Urinary bladder (tissue), 4 donors: Measurements from ENCODE around the gene NPM1. TPM values are rescaled to one million over a fixed set of nuclear protein-coding genes. Genes with fewer than 3 reads are reported as not detected.
"Not testable (repeated sequence)": the region's sequence is repeated elsewhere in the genome, so short reads cannot be mapped to it uniquely, and the experiment has no call there.

Source experiments
- DNase-seq: peaks from one replicate; pipeline ENCODE4 v3.0.0-alpha.2; 2015; ENCODE audit errors: extremely low spot score
- H3K27ac ChIP-seq: one replicate; pipeline ENCODE4 v1.5.1; 2013; ENCODE audit warnings: low read depth, mild to moderate bottlenecking, moderate library complexity
- H3K36me3 ChIP-seq: one replicate; pipeline ENCODE4 v1.6.1; 2013; ENCODE audit warnings: mild to moderate bottlenecking, moderate library complexity; ENCODE audit not compliant: insufficient read depth
- H3K4me1 ChIP-seq: one replicate; pipeline ENCODE4 v1.6.1; 2013; ENCODE audit warnings: mild to moderate bottlenecking, moderate library complexity; ENCODE audit not compliant: insufficient read depth
- H3K4me3 ChIP-seq: one replicate; pipeline ENCODE4 v1.5.1; 2013; ENCODE audit warnings: low read depth, low read length
- WGBS: extraction: QIAGEN DNeasy Blood & Tissue Kit; methylation state at CpG from one replicate; pipeline ENCODE4 v1.1.7; 2013; 5-methylcytosine and 5-hydroxymethylcytosine counted together
- polyA plus RNA-seq: library from polyadenylated mRNA; stranded (reverse); fragments of 200-250 nt; gene quantifications from one replicate; pipeline ENCODE4 v1.2.3, GENCODE V29; 2013
- total RNA-seq: library from RNA; depleted of rRNA; stranded (reverse); fragments of >200 nt; gene quantifications from one replicate; pipeline ENCODE4 v1.2.3, GENCODE V29; 2014
- donor health status: healthy with polysubstance abuse.
- donor health status: healthy.

Gene NPM1
- total and polyA plus RNA-seq, 2 donors = 1,536 to 1,626 TPM

DNA sequence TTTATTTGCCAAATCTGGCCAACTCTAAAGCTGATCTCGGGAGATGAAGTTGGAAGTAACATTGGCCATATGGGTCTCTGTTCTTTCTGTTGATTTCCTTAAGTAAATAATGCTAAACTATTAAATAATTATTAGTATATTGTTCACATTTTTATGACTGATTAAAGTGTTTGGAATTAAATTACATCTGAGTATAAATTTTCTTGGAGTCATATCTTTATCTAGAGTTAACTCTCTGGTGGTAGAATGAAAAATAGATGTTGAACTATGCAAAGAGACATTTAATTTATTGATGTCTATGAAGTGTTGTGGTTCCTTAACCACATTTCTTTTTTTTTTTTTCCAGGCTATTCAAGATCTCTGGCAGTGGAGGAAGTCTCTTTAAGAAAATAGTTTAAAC lies 22.5 kb downstream of the NPM1 start:
- 26% methylated on average over 1 of the region's 1 CpG for WGBS
- Histone ChIP-seq H3K27ac (no peak overlapping the region), H3K4me3 (no peak overlapping the region), H3K4me1 (no peaks in the 10 kb centered on the region), H3K36me3 (peaks cover 3% of the 10 kb centered on the region)
- DNase-seq = no peak

DNA sequence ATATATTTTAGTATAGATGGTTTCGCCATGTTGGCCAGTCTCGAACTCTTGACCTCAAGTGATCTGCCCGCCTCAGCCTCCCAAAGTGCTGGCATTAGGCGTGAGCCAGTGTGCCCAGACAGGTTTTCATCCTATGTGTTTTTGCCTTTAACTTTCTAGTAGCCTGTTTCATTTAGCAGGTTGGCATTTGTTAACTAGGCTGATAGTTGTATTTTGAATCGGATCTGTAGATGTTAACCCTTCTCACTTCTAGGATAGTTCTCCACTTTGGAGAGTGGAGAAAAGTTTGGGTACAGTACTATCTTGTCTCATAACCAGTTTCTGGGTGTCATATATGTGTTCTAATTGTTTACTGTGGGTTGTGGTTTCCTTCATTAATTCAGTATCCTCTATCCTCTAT lies 24.5 kb downstream of the NPM1 start:
- 92% methylated on average over 5 of the region's 5 CpGs for WGBS
- Histone ChIP-seq H3K27ac (no peak overlapping the region), H3K36me3 (peaks cover 3% of the 10 kb centered on the region), H3K4me3 (no peak overlapping the region), H3K4me1 (no peaks in the 10 kb centered on the region)
- no peak for DNase-seq

DNA sequence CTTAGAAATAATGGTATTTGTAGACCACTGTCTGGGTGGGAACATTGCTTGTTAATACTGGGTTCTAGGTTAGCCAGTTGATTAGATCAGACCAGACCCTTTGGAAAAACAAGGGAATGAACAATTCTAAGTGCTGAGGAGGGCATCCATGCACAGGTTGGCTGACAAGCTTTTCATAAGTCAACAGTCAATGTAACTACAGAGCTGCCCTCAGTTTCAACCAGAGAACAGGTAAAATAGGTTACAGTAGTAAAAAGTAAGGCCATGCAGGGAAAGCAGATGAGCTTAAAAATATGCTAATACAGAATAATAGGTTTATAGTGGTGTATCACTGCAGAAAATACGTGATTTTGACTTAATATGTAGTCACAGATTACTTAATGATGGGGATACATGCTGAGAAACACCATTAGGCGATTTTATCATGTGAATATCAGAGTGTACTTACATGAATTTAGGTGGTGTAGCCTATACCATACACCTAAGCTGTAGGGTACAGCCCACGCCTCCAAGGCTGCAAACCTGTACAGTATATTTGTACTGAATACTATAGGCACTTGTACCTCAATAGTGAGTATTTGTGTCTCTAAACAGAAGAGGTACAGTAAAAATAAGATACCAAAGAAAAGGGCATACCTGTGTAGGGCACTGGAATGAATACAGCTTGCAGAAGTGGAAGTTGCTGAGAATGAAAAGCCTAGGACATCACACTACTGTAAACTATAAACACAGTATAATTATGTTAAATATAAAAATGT lies 25.7 kb downstream of the NPM1 start:
- Histone ChIP-seq H3K36me3 (peaks cover 3% of the 10 kb centered on the region), H3K4me1 (no peaks in the 10 kb centered on the region), H3K4me3 (no peak overlapping the region), H3K27ac (no peak overlapping the region)
- 95% methylated on average over 3 of the region's 3 CpGs for WGBS
- DNase-seq = no peak

DNA sequence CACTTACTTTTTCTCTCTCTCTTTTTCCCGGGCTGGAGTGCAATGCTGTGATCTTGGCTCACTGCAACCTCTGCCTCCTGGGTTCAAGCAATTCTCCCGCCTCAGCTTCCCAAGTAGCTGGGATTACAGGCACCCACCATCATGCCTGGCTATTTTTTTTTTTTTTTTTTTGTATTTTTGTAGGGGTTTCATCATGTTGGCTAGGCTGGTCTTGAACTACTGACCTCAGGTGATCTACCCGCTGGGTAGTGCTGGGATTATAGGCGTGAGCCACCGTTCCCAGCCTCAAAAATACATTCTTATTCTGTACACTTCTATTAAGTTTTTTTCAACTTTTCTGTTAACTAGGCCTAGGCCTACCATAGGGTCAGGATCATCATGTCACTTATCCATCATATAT lies 26.3 kb downstream of the NPM1 start:
- not testable (repeated sequence) for DNase-seq, H3K27ac ChIP-seq, H3K36me3 ChIP-seq, H3K4me3 ChIP-seq, H3K4me1 ChIP-seq
- WGBS = 91% methylated on average over 5 of the region's 5 CpGs

DNA sequence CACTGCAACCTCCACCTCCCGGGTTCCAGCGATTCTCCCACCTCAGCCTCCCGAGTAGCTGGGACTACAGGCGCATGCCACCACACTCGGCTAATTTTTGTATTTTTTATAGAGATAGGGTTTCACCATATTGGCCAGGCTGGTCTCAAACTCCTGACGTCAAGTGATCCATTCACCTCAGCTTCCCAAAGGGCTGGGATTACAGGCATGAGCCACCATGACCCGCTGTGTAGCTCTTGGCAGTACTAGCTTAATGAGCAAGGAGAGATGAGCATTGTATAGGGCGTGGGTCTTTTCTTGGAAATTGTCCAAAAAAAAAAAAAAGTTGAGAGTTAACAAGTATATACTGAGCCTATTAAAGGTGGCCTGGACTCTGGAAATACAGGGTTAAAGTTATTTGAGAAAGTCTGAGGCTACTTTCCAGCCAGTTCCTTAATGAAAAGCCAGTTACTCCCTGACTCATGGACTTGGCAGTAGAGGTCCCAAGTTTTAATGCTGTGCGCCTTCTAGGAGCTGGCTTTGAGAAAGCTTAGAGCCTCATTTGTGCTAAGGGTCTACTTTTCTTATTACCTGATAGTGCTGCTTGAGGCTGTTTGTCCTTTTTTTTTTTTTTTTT lies 27.6 kb downstream of the NPM1 start:
- no peak overlapping the region for H3K27ac ChIP-seq
- WGBS = 74% methylated on average over 9 of the region's 9 CpGs
- no peak for DNase-seq
- H3K4me3 ChIP-seq = no peak overlapping the region
- peaks cover 3% of the 10 kb centered on the region for H3K36me3 ChIP-seq
- H3K4me1 ChIP-seq = peaks cover 2% of the 10 kb centered on the region

DNA sequence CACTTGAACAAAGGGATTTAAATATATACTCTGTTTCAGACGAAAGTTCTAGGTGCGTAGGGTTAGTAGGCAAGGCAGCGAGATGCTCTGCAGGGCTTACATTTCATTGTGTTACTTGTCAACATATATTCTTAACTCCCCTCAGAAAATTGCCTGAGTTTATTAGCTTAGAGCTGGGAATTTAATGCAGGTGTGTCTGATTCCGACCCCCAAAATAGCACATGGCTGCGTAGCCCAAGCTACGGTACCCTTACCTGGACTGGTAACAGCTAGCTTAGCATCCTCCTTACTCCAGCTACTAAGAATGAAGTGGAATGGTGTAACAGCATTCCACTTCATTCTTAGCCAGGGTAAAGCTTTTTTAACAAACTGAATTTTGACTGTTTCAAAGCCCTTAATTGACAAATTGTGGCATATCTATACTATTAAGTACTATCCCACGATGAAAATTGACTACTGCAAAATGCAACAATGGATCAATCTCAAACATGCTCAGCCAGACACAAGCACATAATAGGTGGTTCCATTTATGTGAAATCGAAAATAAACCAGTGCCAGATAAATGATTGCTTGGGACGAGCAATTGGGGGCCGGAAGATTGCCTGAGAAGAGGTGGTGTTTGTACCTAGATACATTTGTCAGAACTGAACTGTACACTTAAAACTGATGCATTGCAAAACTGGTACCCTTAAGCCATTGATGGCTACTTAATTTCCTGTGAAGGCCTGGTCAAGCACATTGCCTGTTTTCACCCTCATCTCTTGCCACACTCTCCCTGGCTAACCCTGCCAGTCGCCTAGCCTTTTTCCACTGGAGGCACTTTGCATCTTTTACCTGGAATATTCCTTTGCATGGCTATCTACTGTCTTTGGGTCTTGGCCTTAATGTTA lies 28.8 kb downstream of the NPM1 start:
- Histone ChIP-seq H3K36me3 (peaks cover 3% of the 10 kb centered on the region), H3K27ac (no peak overlapping the region)
- 89% methylated on average over 11 of the region's 11 CpGs for WGBS

DNA sequence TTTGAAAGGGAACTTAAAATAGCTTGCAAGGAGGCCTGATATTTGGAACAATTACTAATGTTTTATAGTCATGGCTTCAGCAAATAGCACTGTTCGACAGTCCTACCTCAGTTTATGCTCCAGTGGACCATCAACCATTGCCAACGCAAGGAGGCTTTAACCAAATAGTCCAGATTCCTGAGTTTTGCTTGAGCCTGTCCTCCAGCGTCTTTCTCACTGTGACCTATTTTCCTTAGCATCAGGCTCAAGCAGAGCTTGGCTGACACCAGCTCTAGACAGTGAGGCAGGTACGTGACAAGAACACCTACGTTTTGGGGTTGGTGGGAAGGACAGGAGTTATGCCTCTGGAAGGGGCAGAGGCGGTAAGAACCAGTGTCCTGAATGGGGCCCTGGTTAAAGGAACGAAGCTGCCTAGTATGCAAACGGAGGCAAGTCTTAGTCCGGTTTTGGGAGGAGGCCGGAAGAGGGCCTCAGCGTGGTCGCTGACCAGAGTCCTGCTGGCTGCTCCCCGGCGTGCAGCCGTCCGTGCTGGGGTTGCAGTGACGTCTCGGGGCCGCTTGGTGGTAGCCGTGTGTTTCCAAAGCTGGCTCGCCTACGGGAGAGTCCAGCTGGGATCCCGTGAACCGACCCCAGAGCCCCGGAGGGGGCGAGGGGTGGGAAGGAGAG lies 30.8 kb downstream of the NPM1 start:
- peak; percentile 53 for DNase-seq
- no peaks in the 10 kb centered on the region for H3K36me3 ChIP-seq
- 13% methylated on average over 26 of the region's 26 CpGs for WGBS
- H3K4me3 ChIP-seq = peak overlapping the region; percentile 44
- H3K4me1 ChIP-seq = peaks cover 2% of the 10 kb centered on the region
- H3K27ac ChIP-seq = no peak overlapping the region

More for the DNA sequence above, 28.8 kb downstream of the NPM1 start:
- Histone ChIP-seq H3K4me3 (no peak overlapping the region), H3K4me1 (peaks cover 2% of the 10 kb centered on the region)
- no peak for DNase-seq

DNA sequence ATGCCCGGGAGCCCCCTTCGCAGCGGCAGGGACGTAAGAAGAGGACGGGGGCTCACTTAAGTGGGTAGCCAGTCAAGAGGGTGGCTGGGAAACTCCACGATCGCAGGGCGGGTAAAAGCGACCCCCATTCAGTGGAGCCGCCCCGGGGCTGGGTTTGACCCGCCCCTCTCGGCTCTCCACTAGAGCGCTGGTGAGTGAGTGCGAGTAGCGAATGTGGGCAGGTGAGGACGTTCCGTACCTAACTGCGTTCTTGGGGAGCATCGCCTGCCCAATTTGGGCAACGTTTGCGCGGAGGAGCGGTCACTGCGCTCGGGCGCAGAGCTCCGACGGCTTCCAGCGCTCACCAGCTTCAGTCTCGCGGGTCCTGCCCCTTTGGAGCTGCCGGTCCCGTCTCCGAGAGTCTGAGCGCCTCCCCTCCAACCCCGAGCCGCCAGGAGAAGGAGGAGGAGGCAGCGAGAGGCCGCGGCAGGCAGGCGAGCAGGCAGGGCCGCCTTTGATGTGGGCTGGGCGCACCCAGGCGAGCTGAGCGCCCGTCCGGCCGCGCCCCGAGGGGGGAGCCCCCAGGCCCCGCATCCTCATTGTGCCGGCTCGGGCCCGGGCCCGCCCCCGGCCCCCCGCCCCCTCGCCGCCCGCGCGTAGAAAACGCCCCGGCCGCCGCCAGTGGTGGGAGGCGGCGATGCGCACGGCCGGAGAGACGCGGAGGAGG lies 31.5 kb downstream of the NPM1 start, which contains the start of gene FGF18:
FGF18 (plus strand) TSS at position 666 of the 706 bp plus-strand sequence. CDS start 553 bp downstream, outside the sequence.
- under 1% methylated on average over 74 of the region's 74 CpGs for WGBS
- DNase-seq = peak; percentile 23
- Histone ChIP-seq H3K4me3 (peak within 1 kb of the TSS; percentile 44), H3K4me1 (peaks cover 2% of the 10 kb centered on the region), H3K27ac (no peak within 1 kb of the TSS), H3K36me3 (no peaks in the 10 kb centered on the region)

DNA sequence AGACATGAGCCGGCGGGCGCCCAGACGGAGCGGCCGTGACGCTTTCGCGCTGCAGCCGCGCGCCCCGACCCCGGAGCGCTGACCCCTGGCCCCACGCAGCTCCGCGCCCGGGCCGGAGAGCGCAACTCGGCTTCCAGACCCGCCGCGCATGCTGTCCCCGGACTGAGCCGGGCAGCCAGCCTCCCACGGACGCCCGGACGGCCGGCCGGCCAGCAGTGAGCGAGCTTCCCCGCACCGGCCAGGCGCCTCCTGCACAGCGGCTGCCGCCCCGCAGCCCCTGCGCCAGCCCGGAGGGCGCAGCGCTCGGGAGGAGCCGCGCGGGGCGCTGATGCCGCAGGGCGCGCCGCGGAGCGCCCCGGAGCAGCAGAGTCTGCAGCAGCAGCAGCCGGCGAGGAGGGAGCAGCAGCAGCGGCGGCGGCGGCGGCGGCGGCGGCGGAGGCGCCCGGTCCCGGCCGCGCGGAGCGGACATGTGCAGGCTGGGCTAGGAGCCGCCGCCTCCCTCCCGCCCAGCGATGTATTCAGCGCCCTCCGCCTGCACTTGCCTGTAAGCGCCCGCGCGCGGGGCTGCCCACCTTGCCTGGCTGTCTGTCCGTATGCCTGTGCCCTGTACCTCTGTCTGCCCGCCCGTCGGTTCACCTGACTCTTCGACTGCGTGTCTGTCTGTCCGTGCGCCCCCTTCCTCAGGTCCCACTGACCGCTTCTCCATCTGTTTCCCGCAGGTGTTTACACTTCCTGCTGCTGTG lies 32.2 kb downstream of the NPM1 start:
- Histone ChIP-seq H3K4me3 (peak overlapping the region; percentile 44), H3K4me1 (peaks cover 2% of the 10 kb centered on the region), H3K36me3 (no peaks in the 10 kb centered on the region), H3K27ac (no peak overlapping the region)
- under 1% methylated on average over 95 of the region's 95 CpGs for WGBS
- DNase-seq = no peak

DNA sequence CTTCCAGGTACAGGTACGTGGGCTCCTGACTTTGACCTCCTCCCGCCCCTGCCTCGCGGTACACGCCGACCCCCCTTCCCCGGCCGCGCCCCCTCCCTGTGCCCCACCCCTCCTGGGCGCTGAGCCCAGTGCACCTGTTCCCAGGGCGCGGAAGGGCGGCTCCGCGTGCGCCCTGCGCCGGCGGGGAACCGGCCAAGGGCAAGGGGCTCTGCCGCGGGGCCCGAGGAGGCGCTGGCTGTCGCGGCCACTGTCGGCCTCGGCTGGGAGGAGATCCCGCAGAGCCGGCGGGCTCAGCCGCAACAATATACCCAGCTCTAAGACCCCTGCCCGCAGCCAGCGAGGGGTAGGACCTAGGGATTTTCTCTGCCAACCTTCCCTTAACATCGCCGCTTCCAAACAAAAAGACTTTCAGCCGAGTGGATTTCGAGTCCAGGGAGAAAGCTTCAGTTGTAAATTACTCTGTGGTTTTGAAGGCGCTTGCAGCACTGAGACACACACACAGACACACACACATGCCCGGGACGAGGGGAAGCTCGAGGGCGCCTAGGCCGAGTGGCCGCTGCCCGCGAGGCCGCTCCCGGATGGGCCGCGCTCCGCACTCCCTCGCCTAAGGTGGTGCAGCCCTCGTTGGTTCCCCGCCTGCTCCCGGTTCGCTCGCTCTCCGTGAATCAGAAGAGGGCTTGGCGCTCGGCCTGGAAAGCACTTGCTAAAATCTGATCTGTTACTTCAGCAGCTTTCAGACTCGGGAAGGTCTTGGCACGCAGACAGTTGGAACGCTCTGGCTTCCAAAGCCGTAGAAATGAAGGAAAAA lies 33.0 kb downstream of the NPM1 start:
- no peaks in the 10 kb centered on the region for H3K36me3 ChIP-seq
- WGBS = 1% methylated on average over 65 of the region's 65 CpGs
- H3K4me1 ChIP-seq = peaks cover 2% of the 10 kb centered on the region
- no peak overlapping the region for H3K27ac ChIP-seq
- H3K4me3 ChIP-seq = peak overlapping the region; percentile 13
- DNase-seq = peak; percentile 77

DNA sequence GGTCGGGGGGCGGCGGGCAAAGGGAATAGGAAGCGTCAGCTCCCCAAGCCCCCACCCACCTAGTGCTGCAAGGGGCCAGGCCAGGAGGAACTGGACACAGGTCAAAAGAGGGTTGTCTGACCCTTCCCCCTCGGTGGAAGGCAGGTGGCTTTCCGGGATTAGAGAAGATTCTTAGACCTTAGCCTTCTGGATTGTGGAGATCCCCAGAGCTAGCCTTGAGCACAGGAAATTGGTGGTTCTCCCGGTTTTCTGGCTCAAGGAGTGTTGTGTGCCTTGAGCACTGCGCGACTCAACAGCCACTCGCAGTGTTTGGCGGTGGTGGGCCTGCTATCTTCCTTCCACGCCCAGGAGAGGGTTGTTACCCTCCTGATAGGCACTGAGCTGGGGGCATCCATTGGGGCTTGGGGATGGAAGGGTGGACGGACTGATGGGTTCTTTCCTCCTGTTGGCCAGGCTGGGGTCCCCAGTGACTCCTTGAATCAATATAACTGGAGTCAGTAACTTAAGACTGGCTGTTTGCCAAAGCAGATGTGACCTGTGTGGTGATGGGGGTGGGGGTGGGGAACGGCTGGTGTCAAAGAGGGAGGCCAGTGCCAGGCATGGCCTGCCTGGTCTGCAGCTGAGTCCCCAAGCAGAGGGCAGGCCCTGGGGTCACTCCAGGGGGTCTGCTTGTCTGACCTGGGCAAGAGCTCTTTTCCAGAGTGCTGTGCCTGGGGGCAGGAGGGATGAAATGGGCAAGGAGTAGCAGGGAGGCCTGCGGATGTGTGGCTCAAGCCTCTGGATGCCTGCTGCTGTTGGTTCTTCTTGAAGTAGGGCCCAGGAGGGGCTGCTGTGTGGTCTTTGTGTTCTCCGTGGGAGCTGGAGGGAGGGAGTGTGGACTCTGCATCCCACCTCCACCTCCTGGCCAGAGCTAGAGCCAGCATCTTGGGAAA lies 33.9 kb downstream of the NPM1 start:
- peaks cover 2% of the 10 kb centered on the region for H3K4me1 ChIP-seq
- DNase-seq = no peak
- no peak overlapping the region for H3K4me3 ChIP-seq
- H3K27ac ChIP-seq = no peak overlapping the region
- H3K36me3 ChIP-seq = no peaks in the 10 kb centered on the region
- 62% methylated on average over 16 of the region's 16 CpGs for WGBS
